ENCODE data around the gene RFX1. TPM values are rescaled to one million over a fixed set of nuclear protein-coding genes. Genes with fewer than 3 reads are reported as not detected.
"Not testable (repeated sequence)": the region's sequence is repeated elsewhere in the genome, so short reads cannot be mapped to it uniquely, and the experiment has no call there.

The RFX1 gene
- total and polyA plus RNA-seq, 2 experiments from 2014 or later: 8.9 to 11.8 TPM

DNA sequence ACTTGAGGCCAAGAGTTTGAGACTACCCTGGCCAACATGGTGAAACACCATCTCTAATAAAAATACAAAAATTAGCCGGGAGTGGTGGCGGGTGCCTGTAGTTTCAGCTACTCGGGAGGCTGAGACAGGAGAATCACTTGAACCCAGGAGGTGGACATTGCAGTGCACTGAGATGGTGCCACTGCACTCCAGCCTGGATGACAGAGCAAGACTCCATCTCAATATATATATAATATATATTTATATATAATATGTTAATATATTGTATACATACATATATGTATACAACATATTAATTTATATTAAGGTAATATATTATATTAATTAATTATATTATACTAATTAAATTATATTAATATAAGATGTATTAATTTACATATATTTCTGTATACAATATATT lies 13.6 kb upstream of the RFX1 start:
- not testable (repeated sequence) for ATAC-seq; DNase-seq (ENCODE audit: low spot score); H3K79me2 ChIP-seq (replicated peaks; ENCODE audit: insufficient read depth); H3K36me3 Mint-ChIP-seq (ENCODE audit: low read depth); H2AFZ ChIP-seq; H3K4me2 ChIP-seq; H3K36me3 ChIP-seq (ENCODE audit: insufficient read depth); H3K4me1 Mint-ChIP-seq; H3K4me1 ChIP-seq (ENCODE audit: insufficient read depth); H3K27ac ChIP-seq (ENCODE audit: low read depth); H3K27me3 Mint-ChIP-seq (ENCODE audit: insufficient read depth, low read depth, poor library complexity); H3K4me3 ChIP-seq; H3K9me2 ChIP-seq (ENCODE audit: insufficient read depth); H3K27me3 ChIP-seq (ENCODE audit: insufficient read depth); H3K27ac Mint-ChIP-seq; H3F3A ChIP-seq (replicated peaks; ENCODE audit: low read depth); H3K4me3 Mint-ChIP-seq; H3K9me3 Mint-ChIP-seq; H4K20me1 ChIP-seq (replicated peaks; ENCODE audit: insufficient read depth)

DNA sequence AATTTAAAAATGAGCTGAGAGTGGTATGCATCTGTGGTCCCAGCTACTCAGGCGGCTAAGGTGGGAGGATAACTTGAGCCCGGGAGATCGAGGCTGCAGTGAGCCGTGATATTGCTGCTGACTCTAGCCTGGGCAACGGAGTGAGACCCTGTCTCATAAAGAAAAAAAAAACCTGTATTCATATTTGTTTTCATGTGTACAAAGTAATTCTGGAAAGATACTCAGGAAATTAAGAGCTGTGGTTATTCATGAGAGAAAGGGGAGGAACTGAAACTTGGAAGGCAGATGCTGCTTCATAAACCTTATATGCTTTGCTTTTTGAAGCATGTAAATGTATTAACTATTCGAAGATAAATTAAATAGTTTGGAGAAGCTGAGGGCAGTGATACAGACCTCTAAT lies 13.0 kb upstream of the RFX1 start:
- Mint-ChIP-seq H3K4me1 (peaks cover 4% of the 10 kb centered on the region; the same call in 2 of the 3 replicates), H3K27ac (no peak overlapping the region), H3K9me3 (no peaks in the 10 kb centered on the region), H3K4me3 (no peak overlapping the region), H3K27me3 (ENCODE audit: insufficient read depth, low read depth, poor library complexity) (peaks cover 5% of the 10 kb centered on the region), H3K36me3 (ENCODE audit: low read depth) (no peaks in the 10 kb centered on the region)
- Histone ChIP-seq H3K36me3 (ENCODE audit: insufficient read depth) (no peaks in the 10 kb centered on the region), H3K4me2 (no peak overlapping the region), H3K4me3 (no peak overlapping the region), H3K79me2 (replicated peaks; ENCODE audit: insufficient read depth) (no peaks in the 10 kb centered on the region), H3F3A (replicated peaks; ENCODE audit: low read depth) (0 out of 2 replicates have a peak, but pooled peaks cover 6% of the 10 kb centered on the region), H2AFZ (no peak overlapping the region), H4K20me1 (replicated peaks; ENCODE audit: insufficient read depth) (no peaks in the 10 kb centered on the region), H3K27me3 (ENCODE audit: insufficient read depth) (no peaks in the 10 kb centered on the region), H3K9me2 (ENCODE audit: insufficient read depth) (no peaks in the 10 kb centered on the region), H3K27ac (ENCODE audit: low read depth) (no peak overlapping the region), H3K4me1 (ENCODE audit: insufficient read depth) (no peaks in the 10 kb centered on the region)
- DNase-seq (ENCODE audit: low spot score) (no peak), ATAC-seq (no peak)
- no peak for TF ChIP-seq JUNB (IDR thresholded peaks at IDR 0.05; ENCODE audit: unreplicated experiment)
- TF ChIP-seq NANOG (IDR thresholded peaks at IDR 0.05; ENCODE audit: borderline replicate concordance): no peak
- TF ChIP-seq, protein P1, sequence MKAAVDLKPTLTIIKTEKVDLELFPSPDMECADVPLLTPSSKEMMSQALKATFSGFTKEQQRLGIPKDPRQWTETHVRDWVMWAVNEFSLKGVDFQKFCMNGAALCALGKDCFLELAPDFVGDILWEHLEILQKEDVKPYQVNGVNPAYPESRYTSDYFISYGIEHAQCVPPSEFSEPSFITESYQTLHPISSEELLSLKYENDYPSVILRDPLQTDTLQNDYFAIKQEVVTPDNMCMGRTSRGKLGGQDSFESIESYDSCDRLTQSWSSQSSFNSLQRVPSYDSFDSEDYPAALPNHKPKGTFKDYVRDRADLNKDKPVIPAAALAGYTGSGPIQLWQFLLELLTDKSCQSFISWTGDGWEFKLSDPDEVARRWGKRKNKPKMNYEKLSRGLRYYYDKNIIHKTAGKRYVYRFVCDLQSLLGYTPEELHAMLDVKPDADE (IDR thresholded peaks at IDR 0.05): no peak
- TF ChIP-seq ZNF114 (CRISPR knock-in tag; IDR thresholded peaks at IDR 0.05): no peak
- TF ChIP-seq, protein P2, sequence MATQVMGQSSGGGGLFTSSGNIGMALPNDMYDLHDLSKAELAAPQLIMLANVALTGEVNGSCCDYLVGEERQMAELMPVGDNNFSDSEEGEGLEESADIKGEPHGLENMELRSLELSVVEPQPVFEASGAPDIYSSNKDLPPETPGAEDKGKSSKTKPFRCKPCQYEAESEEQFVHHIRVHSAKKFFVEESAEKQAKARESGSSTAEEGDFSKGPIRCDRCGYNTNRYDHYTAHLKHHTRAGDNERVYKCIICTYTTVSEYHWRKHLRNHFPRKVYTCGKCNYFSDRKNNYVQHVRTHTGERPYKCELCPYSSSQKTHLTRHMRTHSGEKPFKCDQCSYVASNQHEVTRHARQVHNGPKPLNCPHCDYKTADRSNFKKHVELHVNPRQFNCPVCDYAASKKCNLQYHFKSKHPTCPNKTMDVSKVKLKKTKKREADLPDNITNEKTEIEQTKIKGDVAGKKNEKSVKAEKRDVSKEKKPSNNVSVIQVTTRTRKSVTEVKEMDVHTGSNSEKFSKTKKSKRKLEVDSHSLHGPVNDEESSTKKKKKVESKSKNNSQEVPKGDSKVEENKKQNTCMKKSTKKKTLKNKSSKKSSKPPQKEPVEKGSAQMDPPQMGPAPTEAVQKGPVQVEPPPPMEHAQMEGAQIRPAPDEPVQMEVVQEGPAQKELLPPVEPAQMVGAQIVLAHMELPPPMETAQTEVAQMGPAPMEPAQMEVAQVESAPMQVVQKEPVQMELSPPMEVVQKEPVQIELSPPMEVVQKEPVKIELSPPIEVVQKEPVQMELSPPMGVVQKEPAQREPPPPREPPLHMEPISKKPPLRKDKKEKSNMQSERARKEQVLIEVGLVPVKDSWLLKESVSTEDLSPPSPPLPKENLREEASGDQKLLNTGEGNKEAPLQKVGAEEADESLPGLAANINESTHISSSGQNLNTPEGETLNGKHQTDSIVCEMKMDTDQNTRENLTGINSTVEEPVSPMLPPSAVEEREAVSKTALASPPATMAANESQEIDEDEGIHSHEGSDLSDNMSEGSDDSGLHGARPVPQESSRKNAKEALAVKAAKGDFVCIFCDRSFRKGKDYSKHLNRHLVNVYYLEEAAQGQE (IDR thresholded peaks at IDR 0.05; ENCODE audit: unreplicated experiment): no peak
- TF ChIP-seq ZNF331 (CRISPR knock-in tag; IDR thresholded peaks at IDR 0.05; ENCODE audit: low read depth): no peak
- no peak for TF ChIP-seq POLR2AphosphoS5 (IDR thresholded peaks at IDR 0.05; ENCODE audit: low read depth)
- TF ChIP-seq STAT1 (IDR thresholded peaks at IDR 0.05; ENCODE audit: unreplicated experiment): no peak
- TF ChIP-seq EZH2phosphoT487 (IDR thresholded peaks at IDR 0.05; ENCODE audit: unreplicated experiment): no peak
- TF ChIP-seq CREB1 (CRISPR knock-in tag; IDR thresholded peaks at IDR 0.05; ENCODE audit: low read depth): no peak
- TF ChIP-seq, protein P3, sequence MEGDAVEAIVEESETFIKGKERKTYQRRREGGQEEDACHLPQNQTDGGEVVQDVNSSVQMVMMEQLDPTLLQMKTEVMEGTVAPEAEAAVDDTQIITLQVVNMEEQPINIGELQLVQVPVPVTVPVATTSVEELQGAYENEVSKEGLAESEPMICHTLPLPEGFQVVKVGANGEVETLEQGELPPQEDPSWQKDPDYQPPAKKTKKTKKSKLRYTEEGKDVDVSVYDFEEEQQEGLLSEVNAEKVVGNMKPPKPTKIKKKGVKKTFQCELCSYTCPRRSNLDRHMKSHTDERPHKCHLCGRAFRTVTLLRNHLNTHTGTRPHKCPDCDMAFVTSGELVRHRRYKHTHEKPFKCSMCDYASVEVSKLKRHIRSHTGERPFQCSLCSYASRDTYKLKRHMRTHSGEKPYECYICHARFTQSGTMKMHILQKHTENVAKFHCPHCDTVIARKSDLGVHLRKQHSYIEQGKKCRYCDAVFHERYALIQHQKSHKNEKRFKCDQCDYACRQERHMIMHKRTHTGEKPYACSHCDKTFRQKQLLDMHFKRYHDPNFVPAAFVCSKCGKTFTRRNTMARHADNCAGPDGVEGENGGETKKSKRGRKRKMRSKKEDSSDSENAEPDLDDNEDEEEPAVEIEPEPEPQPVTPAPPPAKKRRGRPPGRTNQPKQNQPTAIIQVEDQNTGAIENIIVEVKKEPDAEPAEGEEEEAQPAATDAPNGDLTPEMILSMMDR (conservative IDR thresholded peaks at IDR 0.05; ENCODE audit: low read depth in 2 of 2): no peak
